ENCODE measurements around the gene EEF2. TPM values are rescaled to one million over a fixed set of nuclear protein-coding genes. Genes with fewer than 3 reads are reported as not detected.

The EEF2 gene
- total and polyA plus RNA-seq, 2 donors (not counting 3 experiments of a cell fraction or from before 2014, with no cell fraction given) = 1,496 to 2,318 TPM

DNA sequence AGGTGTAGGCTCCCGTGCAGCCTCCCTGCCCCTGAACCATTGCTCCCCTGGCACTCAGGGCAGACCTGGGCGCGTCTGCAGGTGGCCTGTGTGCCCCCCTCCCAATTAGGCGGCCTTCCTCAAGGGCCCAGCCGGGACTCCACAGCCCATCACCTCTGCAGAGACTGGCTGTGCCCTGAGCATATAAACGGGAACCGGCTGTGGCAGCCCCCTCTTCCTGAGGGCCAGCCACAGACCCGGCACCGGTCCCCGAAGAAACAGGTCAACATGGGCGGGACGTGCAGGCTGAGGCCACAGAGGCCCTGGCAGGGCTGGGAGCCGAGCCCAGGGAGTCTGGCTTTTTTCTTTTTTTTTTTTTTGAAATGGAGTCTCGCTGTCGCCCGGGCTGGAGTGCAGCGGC, 34.3 kb upstream of the EEF2 start:
- no peak for TF ChIP-seq POLR2A (IDR thresholded peaks at IDR 0.05; ENCODE audit: low read depth, low read length)
- no peak for TF ChIP-seq MYC (IDR thresholded peaks at IDR 0.05; ENCODE audit: low read depth, low read length)
- TF ChIP-seq, protein P1, sequence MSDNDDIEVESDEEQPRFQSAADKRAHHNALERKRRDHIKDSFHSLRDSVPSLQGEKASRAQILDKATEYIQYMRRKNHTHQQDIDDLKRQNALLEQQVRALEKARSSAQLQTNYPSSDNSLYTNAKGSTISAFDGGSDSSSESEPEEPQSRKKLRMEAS (IDR thresholded peaks at IDR 0.05; ENCODE audit: insufficient read depth, insufficient read length) = no peak
- no peak for TF ChIP-seq POLR2AphosphoS5 (IDR thresholded peaks at IDR 0.05; ENCODE audit: insufficient read depth, low read depth, low read length)
- no peak for TF ChIP-seq EZH2 (IDR thresholded peaks at IDR 0.05; ENCODE audit: borderline replicate concordance, low read depth, low read length, severe bottlenecking)
- TF ChIP-seq JUN (IDR thresholded peaks at IDR 0.05; ENCODE audit: borderline replicate concordance, insufficient read depth, insufficient read length, low read depth) = no peak
- TF ChIP-seq, protein P2, sequence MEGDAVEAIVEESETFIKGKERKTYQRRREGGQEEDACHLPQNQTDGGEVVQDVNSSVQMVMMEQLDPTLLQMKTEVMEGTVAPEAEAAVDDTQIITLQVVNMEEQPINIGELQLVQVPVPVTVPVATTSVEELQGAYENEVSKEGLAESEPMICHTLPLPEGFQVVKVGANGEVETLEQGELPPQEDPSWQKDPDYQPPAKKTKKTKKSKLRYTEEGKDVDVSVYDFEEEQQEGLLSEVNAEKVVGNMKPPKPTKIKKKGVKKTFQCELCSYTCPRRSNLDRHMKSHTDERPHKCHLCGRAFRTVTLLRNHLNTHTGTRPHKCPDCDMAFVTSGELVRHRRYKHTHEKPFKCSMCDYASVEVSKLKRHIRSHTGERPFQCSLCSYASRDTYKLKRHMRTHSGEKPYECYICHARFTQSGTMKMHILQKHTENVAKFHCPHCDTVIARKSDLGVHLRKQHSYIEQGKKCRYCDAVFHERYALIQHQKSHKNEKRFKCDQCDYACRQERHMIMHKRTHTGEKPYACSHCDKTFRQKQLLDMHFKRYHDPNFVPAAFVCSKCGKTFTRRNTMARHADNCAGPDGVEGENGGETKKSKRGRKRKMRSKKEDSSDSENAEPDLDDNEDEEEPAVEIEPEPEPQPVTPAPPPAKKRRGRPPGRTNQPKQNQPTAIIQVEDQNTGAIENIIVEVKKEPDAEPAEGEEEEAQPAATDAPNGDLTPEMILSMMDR (IDR thresholded peaks at IDR 0.05; ENCODE audit: extremely low read depth in 1 of 2, insufficient read depth in 1 of 2, low read depth in 1 of 2, low read length in 2 of 2) = no peak
- TF ChIP-seq GATA2 (IDR thresholded peaks at IDR 0.05; ENCODE audit: insufficient read depth, insufficient read length, low read depth, low read length) = no peak
- no peak for TF ChIP-seq FOS (IDR thresholded peaks at IDR 0.05; ENCODE audit: borderline replicate concordance, insufficient read depth, low read length)
- Histone ChIP-seq H2AFZ (ENCODE audit: low read depth, low read length) (no peak overlapping the region), H3K27ac (ENCODE audit: insufficient read depth, low read depth, low read length) (no peak overlapping the region), H3K36me3 (ENCODE audit: control insufficient read depth in 2 of 2, extremely low read depth in 1 of 2, insufficient read depth in 2 of 2, low read length in 2 of 2) (peaks cover 0 to 22% of the 10 kb centered on the region in 2 experiments), H3K9me1 (replicated peaks; ENCODE audit: control insufficient read depth, extremely low read depth, insufficient read depth, low read length) (no peaks in the 10 kb centered on the region), H4K20me1 (replicated peaks; ENCODE audit: control insufficient read depth, extremely low read depth, insufficient read depth, low read length) (no peaks in the 10 kb centered on the region), H3K27me3 (ENCODE audit: control insufficient read depth in 2 of 2, insufficient read depth in 2 of 2, low read length in 2 of 2) (no peaks in the 10 kb centered on the region), H3K9ac (replicated peaks; ENCODE audit: extremely low read depth, insufficient read depth, low read length) (no peak overlapping the region), H3K4me3 (replicated peaks in 1 of 3; ENCODE audit: insufficient read depth in 1 of 3, low read depth in 1 of 3, low read length in 3 of 3) (no peak overlapping the region), H3K9me3 (replicated peaks; ENCODE audit: control insufficient read depth, insufficient read depth, low read length) (no peaks in the 10 kb centered on the region), H3K4me1 (ENCODE audit: control insufficient read depth, extremely low read depth, insufficient read depth, low read length) (peaks cover 2% of the 10 kb centered on the region), H3K4me2 (ENCODE audit: insufficient read depth, low read length) (no peak overlapping the region), H3K79me2 (ENCODE audit: control insufficient read depth, insufficient read depth, low read length) (peaks cover 20% of the 10 kb centered on the region)
- dilution Hi-C loops (cut with MboI; ENCODE audit: extremely low pct_ligation_motif_present, low sequenced_read_pairs) (no loop called here), intact Hi-C loops (cut with micrococcal nuclease) (no loop called here)
- FAIRE-seq = no peak
- ChIA-PET POLR2A (no interaction called here), CTCF (interaction anchor here (1.0 kb wide), 1 partner anchor 13 kb away, joined by 3 read pairs; no protein-coding TSS in a partner anchor)
- no TSS peak for BruUV-seq (replicated peaks)
- no peak for DNase-seq (ENCODE audit: low read depth, low spot score)
